HG03159 (cell line): ENCODE data around the gene SLC27A1.

Source experiments
- ATAC-seq: cut with Tn5 transposase; IDR thresholded peaks from one replicate; pipeline ENCODE4 v1.9.1; 2021; ENCODE audit warnings: mild to moderate bottlenecking, moderate library complexity; ENCODE audit not compliant: unreplicated experiment

Gene SLC27A1

GRCh38 chr19:17470068-17470841 lies at the start of gene SLC27A1:
TSS of gene SLC27A1 (plus strand) at chr19:17470524. CDS start at chr19:17470541, 17 bp downstream.
- peak; percentile 70 for ATAC-seq

GRCh38 chr19:17421942-17422341 lies 48.4 kb upstream of the SLC27A1 start:
- ATAC-seq = no peak

- no peak for ATAC-seq
Measured at GRCh38 chr19:17423429-17424208, 46.7 kb upstream of the SLC27A1 start.

DNA sequence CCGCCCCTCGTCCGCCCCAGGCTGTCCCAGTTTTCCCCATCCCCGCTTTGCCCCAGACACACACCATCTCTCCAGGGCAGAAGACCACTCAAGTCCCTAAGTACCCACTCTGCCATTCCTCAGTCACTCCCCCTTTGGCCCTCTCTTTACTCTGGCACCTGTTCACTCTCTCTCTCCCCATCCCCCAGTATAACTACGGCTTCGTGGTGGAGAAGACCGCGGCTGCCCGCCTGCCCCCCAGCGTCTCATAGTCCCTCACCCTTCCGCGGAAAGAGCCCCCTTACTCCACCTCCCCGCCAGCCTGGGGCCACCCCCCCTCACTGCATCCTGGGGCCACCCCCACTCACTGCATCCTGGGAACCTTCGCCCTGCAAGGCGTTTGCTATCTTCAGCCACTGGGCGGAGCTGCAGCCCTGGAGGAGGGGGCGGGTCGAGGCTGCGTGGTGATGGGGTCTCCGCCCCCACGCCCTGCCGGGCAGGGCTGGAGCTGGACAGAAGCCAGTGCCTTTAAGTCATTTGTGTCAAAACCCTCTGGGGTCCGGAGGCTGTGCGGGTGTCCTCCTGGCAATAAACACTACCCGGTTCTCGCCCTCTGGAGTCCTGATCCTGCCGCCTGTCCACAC lies 45.5 kb upstream of the SLC27A1 start:
- ATAC-seq = no peak

- no peak for ATAC-seq
Measured at GRCh38 chr19:17429641-17430113, 40.6 kb upstream of the SLC27A1 start.

GRCh38 chr19:17431417-17431816 lies 38.9 kb upstream of the SLC27A1 start:
- no peak for ATAC-seq

DNA sequence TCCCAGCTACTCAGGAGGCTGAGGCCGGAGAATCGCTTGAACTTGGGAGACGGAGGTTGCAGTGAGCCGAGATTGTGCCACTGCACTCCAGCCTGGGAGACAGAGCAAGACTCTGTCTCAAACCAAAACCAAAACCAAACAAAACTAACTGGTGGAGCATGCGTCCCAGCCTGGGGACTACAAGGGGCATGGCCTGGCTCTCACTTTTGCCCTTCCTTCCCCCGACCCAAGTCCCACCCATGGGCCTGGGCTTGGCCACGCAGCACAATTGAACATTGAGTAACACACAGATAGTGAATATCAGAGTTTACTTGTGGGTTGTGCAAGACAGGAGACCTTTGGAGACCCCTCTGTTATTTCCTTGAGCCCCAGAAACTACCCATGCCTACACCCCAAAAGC lies 35.1 kb upstream of the SLC27A1 start:
- ATAC-seq = no peak

DNA sequence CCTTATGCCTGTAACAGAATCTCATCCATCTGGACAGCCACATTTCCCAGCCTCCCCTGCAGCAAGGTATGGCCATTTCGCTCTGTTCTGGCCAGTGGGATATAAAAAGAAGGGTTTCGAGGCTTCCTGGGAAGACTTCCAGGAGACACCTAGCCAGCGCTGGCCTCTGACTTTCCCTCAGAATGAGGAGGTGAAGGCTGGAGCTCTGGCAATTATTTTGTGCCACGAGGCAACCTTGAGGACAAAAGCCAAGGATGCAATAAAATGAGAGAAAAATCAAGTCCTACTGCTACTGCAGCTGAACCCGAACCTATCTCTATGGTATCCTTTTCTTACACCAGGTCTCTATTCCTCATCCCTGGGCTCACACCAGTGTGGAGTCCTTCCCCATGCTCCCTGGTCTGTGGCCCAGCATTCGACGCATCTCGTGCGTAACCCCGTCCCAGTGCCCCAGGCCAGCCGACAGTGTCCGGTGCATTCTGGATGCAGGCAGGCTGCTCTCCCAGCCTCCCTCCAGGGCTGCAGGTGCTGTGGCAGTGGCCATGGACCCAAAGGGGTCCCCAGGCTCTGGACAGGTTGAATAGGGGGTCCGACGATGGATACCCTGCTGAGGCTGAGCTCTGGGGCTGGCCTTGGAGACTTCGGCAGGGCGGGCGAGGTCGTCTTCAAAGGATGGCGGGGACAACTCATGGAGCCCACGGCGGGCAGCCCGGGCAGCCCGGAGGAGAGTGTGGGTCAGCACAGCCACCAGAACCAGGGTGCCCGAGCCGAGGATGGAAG lies 34.0 kb upstream of the SLC27A1 start:
- no peak for ATAC-seq

GRCh38 chr19:17436874-17437267 lies 33.5 kb upstream of the SLC27A1 start:
- no peak for ATAC-seq

GRCh38 chr19:17441241-17442021 lies 28.9 kb upstream of the SLC27A1 start:
- ATAC-seq = no peak

GRCh38 chr19:17445526-17446165 lies 24.7 kb upstream of the SLC27A1 start:
- ATAC-seq = no peak

- no peak for ATAC-seq
Measured at GRCh38 chr19:17447704-17448130, 22.6 kb upstream of the SLC27A1 start.

DNA sequence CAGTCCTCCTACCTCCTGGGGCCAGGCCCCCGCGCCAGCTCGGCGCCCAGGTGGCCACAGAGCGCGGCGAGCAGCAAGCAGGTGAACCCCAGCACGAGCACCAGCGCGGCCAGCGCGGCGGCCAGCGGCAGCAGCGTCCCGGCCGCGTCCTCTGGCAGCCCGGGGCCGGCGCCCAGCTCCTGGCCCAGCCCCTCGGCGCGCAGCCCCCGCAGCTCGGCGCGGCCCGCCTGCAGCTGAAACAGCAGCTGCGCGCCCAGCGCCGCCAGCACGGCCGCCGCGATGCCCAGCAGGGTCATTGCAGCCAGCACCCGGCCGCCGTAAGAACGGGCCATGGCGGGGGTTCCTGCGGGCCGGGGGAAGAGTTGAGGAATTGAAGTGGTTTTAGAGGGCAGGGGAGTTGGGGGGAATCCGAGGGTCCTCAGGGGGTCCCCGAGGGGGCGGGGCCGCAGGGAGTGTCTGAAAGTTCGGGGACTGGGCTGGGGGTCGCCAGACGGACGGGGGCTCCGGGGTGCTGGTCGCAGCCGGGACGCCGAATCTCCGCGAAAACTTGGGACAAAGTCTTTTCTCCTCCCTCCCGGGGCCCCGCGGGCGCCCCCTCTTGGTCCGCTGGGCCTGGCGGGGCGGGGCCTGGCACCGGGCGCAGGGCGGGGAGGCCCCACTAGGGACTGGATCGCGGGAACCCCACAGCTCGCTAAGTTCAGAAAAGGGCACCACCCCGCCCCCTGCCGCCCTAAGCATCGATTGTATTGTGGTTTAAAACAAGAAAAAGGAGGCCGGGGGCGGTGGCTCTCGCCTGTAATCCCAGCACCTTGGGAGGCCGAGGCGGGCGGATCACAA lies 22.0 kb upstream of the SLC27A1 start, which contains the start of gene TMEM221:
Gene TMEM221, minus strand, starts transcription at position 538 of the 837 bp plus-strand sequence. Its CDS starts 206 bp downstream, at position 332.
- ATAC-seq = no peak

- no peak for ATAC-seq
Measured at GRCh38 chr19:17450264-17451075, 19.9 kb upstream of the SLC27A1 start.

- no peak for ATAC-seq
Measured at GRCh38 chr19:17451820-17452219, 18.5 kb upstream of the SLC27A1 start.

DNA sequence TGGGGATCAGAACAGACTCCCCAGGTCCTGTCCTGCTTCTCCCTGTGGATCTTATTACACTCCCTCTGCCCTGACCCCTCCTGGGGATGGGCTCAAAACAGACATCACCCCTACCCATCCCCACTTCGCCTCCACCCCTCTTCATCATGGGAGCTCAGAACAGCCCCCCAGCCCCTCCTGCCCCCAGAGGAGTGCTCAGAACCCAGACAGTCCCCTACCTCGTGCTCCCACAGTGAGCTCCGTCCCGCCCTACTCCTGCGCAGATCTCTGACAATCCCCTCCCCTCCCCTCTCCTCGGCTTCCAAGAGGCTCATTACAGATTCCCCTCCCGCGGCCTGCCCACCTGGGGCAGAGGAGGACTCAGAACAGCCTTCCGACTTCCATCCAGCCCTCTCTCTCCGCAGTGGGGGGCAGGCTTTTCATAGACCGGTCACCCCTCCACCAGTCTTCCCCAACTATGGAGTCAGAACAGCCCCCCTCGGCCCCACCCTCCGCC lies 15.7 kb upstream of the SLC27A1 start:
- no peak for ATAC-seq

DNA sequence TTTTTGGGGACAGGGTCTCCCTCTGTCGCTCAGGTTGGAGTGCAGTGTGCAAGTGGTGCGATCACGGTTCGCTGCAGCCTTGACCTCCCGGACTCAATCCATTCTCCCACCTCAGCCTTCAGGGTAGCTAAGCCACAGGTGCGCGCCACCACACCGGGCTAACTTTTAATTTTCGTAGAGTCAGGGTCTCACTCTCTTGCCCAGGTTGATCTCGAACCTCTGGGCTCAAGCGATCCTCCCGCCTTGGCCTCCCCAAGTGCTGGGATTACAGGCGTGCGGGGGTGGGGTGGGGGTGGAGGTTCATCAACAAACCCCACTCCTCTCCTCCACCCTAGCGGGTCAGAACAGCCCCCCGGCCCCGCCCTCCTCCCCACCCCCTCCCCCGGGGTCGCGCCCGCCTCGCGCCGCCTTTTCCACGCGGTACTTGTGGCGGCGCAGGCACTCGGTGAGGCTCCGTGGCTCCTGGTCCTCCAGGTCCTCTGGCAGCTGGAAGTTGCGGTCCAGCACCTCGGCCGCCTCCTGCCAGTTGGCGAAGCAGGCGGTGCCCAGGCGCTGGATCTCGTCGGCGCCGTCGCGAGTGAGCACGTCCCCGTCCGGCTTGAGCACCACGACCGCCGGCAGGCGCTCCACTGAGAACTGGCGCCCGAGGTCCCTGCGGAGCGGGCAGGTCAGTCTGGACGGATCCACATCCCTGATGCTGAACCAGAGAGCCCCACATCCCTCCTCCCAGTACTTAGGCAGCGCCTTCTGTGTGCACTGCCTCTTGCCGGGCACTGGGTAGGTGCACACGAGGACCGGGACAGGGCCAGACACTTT lies 14.8 kb upstream of the SLC27A1 start:
- no peak for ATAC-seq
